ENCODE results near the gene SIX3.

- TF ChIP-seq CTCF (IDR thresholded peaks at IDR 0.05) (no peak), POLR2A (IDR thresholded peaks at IDR 0.05) (no peak)
These were observed 7.2 kb downstream of the SIX3 start for GRCh38 chr2:44948565-44949328.
